Body of pancreas (tissue), 4 donors: ENCODE results near the gene KRT10. TPM values are rescaled to one million over a fixed set of nuclear protein-coding genes. Genes with fewer than 3 reads are reported as not detected.

Experiments
- ATAC-seq: fragments of 150-250 bp; one replicate; pipeline ENCODE4 v1.9.1; 2016
- DNase-seq, 4 donors: peaks; one replicate each; pipeline ENCODE4 v3.0.0-alpha.2; 2019
- H3K27ac ChIP-seq, 4 donors: fragments of 200-600 bp; sonication (generic); 1 replicate in 3 of 4; 2 replicates in 1 of 4; pipeline versions ENCODE4 v1.5.1 to v1.6.1; 2016 to 2019; ENCODE audit warnings: mild to moderate bottlenecking in 1 of 4, mixed read lengths in 1 of 4, moderate library complexity in 1 of 4
- H3K27me3 ChIP-seq, 2 donors: fragments of 200-600 bp; sonication (generic); one replicate each; pipeline ENCODE4 v1.6.0; 2016; ENCODE audit warnings: mild to moderate bottlenecking in 1 of 2
- H3K36me3 ChIP-seq, 2 donors: fragments of 200-600 bp; sonication (generic); replicated peaks in 1 of 2; 2 replicates each; pipeline ENCODE4 v1.5.1; 2016; ENCODE audit warnings: low read depth in 2 of 2; ENCODE audit not compliant: insufficient read depth in 1 of 2
- H3K4me1 ChIP-seq: fragments of 200-600 bp; sonication (generic); one replicate; pipeline ENCODE4 v1.6.0; 2016
- H3K4me3 ChIP-seq, 2 donors: fragments of 200-600 bp; sonication (generic); 1 replicate in 1 of 2; 2 replicates in 1 of 2; pipeline ENCODE4 v1.5.1; 2016 to 2019
- H3K9me3 ChIP-seq, 3 donors: fragments of 200-600 bp; sonication (generic); 1 replicate in 2 of 3; 2 replicates in 1 of 3; pipeline ENCODE4 v1.5.1; 2016
- POLR2A ChIP-seq, 3 donors: fragments of 450-650 bp; IDR thresholded peaks; one replicate each; pipeline ENCODE4 v1.6.1; 2016; ENCODE audit warnings: antibody characterized with exemption in 3 of 3, mild to moderate bottlenecking in 2 of 3
- WGBS, 2 donors: methylation state at CpG; one replicate each; pipeline ENCODE4 v1.1.5; 2017; 5-methylcytosine and 5-hydroxymethylcytosine counted together
- intact Hi-C: fragments of 100-400 bp; cut with DNase I; formaldehyde crosslinking; loops from one replicate; pipeline ENCODE4 v1.15.1; 2023
- total RNA-seq, 2 donors: library from RNA; depleted of rRNA; stranded (reverse); fragments of >200 nt; gene quantifications; one replicate each; pipeline ENCODE4 v1.1.0, GENCODE V29; 2016
- TF ChIP-seq, protein P1 (sequence below), 7 experiments: fragments of 450-650 bp in 4 of 7; fragments of 200-600 bp in 3 of 7; sonication (generic) in 3 of 7; IDR thresholded peaks; one replicate each; pipeline ENCODE4 v1.5.1; 2016 to 2019; ENCODE audit warnings: antibody characterized with exemption in 7 of 7

Gene KRT10
- total RNA-seq, 2 donors from 2014 or later, result 3.3 to 8.0 TPM

GRCh38 chr17:40801157-40801556 lies 21.3 kb downstream of the KRT10 start:
- WGBS, 2 donors, result 39 to 49% methylated on average over 2 of the region's 2 CpGs
- intact Hi-C loops, result no loop called here
- DNase-seq, result no peak
- Histone ChIP-seq H3K4me1 (no peaks in the 10 kb centered on the region), H3K36me3 (no peaks in the 10 kb centered on the region), H3K27me3 (no peaks in the 10 kb centered on the region), H3K4me3 (no peak overlapping the region), H3K9me3 (no peaks in the 10 kb centered on the region), H3K27ac (no peak overlapping the region)
- no peak for ATAC-seq
- TF ChIP-seq, protein P1, sequence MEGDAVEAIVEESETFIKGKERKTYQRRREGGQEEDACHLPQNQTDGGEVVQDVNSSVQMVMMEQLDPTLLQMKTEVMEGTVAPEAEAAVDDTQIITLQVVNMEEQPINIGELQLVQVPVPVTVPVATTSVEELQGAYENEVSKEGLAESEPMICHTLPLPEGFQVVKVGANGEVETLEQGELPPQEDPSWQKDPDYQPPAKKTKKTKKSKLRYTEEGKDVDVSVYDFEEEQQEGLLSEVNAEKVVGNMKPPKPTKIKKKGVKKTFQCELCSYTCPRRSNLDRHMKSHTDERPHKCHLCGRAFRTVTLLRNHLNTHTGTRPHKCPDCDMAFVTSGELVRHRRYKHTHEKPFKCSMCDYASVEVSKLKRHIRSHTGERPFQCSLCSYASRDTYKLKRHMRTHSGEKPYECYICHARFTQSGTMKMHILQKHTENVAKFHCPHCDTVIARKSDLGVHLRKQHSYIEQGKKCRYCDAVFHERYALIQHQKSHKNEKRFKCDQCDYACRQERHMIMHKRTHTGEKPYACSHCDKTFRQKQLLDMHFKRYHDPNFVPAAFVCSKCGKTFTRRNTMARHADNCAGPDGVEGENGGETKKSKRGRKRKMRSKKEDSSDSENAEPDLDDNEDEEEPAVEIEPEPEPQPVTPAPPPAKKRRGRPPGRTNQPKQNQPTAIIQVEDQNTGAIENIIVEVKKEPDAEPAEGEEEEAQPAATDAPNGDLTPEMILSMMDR (IDR thresholded peaks at IDR 0.05), result no peak
- no peak for TF ChIP-seq POLR2A (IDR thresholded peaks at IDR 0.05)

GRCh38 chr17:40800381-40800780 lies 22.0 kb downstream of the KRT10 start:
- Histone ChIP-seq H3K4me1 (no peaks in the 10 kb centered on the region), H3K9me3 (no peaks in the 10 kb centered on the region), H3K4me3 (no peak overlapping the region), H3K27ac (no peak overlapping the region), H3K36me3 (no peaks in the 10 kb centered on the region), H3K27me3 (no peaks in the 10 kb centered on the region)
- DNase-seq, result no peak
- no peak for TF ChIP-seq POLR2A (IDR thresholded peaks at IDR 0.05)
- TF ChIP-seq, protein P1 (IDR thresholded peaks at IDR 0.05), result no peak
- intact Hi-C loops, result no loop called here
- 40 to 42% methylated on average over 1 of the region's 1 CpG for WGBS, 2 donors
- no peak for ATAC-seq

GRCh38 chr17:40799859-40800258 lies 22.6 kb downstream of the KRT10 start, which contains the start of gene KRT28:
Gene KRT28 (minus strand): TSS chr17:40799959. CDS start chr17:40799893, 66 bp downstream.
- ATAC-seq (no peak), DNase-seq (no peak)
- TF ChIP-seq, protein P1 (IDR thresholded peaks at IDR 0.05), result no peak
- TF ChIP-seq POLR2A (IDR thresholded peaks at IDR 0.05), result no peak
- Histone ChIP-seq H3K27ac (no peak within 1 kb of the TSS), H3K4me1 (no peaks in the 10 kb centered on the region), H3K4me3 (no peak within 1 kb of the TSS), H3K9me3 (no peaks in the 10 kb centered on the region), H3K36me3 (no peaks in the 10 kb centered on the region), H3K27me3 (no peaks in the 10 kb centered on the region)
- 40 to 53% methylated on average over 3 of the region's 3 CpGs for WGBS, 2 donors
- intact Hi-C loops, result no loop called here

GRCh38 chr17:40796846-40797245 lies 25.6 kb downstream of the KRT10 start:
- intact Hi-C loops, result no loop called here
- no peak for ATAC-seq

More at GRCh38 chr17:40796846-40797245, 25.6 kb downstream of the KRT10 start:
- H3K4me1 ChIP-seq, result no peaks in the 10 kb centered on the region
- H3K36me3 ChIP-seq, result no peaks in the 10 kb centered on the region
- no peak for TF ChIP-seq POLR2A (IDR thresholded peaks at IDR 0.05)
- TF ChIP-seq, protein P1 (IDR thresholded peaks at IDR 0.05), result no peak
- DNase-seq, result no peak
- H3K27me3 ChIP-seq, result no peaks in the 10 kb centered on the region
- no peaks in the 10 kb centered on the region for H3K9me3 ChIP-seq
- no peak overlapping the region for H3K4me3 ChIP-seq
- WGBS, 2 donors, result 65 to 66% methylated on average over 21 to 27 of the region's 27 CpGs
- H3K27ac ChIP-seq, result no peak overlapping the region
